ENCODE results near the gene C20orf202. TPM values are rescaled to one million over a fixed set of nuclear protein-coding genes. Genes with fewer than 3 reads are reported as not detected.
A peak's percentile ranks its signal among the peaks of the same experiment; 100 is the strongest.

Gene C20orf202
- total RNA-seq: not detected

DNA sequence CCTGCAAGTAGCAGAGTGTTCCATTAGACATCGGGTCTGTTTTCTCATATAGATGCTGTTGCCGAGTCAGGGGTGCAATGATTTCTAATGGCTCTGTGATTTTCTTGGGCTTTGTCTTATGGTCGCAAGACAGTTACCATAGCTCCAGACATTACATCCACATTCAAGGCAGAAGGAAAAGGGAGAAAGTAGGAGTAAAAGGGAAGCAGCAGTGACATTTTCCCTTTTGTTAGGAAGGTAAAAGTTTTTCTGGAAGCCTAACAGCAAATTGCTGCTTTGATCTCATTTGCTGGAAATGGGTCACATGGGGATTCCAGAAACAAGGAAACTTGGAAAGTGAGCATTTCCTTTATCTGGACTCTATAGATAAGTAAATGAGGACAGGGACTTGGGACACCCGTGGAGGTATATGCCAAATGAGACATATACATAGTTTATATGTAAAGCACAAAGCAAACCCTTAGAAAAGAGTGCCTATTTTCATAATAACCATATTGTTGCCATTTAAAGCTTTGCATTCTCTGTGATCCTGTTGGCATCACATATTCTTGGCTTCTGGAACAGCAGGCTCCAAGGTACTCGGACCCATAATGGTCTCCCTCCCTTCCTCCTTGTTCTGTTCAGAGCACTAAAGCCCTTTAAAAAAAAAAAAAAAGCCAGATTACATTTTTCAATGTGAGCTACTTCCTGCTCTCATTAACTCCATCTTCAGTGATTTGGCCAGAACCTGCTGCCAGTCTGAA lies at the start of gene C20orf202:
C20orf202 (plus strand) TSS at position 693 of the 743 bp plus-strand sequence. CDS start 132 bp downstream, outside the sequence.
- DNase-seq (ENCODE audit: low spot score) (no peak), ATAC-seq (no peak)

DNA sequence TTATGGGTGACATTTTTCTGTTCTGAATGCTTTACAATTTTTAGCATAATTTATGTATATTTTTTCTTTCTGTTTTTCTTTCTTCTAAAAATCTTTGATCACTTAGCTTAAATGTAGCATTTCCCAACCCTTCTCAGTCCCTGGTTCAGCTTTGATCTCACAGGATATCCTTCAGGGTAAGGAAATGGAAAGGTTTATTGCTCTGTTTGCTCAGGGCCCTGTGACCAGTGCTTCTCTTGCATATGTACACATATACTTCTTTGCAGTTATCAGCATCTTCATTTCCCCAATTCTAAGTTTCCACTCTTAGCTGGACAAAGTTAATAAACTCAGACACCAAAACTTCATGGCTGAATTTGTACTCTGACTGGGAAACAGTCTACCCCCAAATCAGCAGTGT lies 49.0 kb upstream of the C20orf202 start:
- DNase-seq (ENCODE audit: low spot score) (no peak), ATAC-seq (no peak)

DNA sequence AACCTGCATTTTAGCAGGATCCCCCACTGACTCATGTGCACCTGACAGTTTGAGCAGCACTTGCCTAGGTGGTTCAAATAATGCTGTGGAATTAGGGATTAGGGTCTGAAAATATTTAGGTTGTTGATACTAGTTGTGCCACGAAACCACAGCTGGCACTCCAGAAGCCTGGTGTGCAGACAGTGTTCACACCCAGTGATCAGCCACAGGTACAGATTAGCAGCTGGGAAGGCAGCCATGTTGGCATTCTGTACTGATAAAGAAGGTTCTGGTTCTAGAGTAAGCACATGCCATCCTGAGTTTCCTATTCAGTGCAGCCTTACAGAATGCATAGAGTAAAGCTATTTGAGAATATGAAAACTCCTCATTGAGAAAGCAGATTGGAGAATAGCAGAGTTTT lies 48.6 kb upstream of the C20orf202 start:
- ATAC-seq: no peak
- DNase-seq (ENCODE audit: low spot score): no peak

DNA sequence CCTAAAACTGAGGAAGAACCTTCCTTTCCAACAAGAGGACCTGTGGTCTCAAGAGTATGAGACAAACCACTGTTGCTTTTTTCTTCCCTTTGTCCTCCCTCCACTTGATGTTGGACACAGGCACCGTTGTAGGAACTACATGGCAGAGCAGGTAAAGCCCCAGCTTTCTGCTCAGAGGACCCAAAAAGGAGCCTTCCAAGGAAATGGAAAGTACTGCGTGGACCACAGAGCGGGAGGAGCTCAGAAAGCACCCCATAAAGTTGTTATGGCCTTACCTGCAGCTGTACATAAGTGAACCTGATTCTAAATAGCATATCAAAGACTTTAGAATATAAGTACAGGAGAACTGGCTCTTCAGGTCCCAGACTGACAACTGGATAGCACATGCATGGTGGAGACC lies 47.9 kb upstream of the C20orf202 start:
- DNase-seq (ENCODE audit: low spot score) (no peak), ATAC-seq (no peak)

DNA sequence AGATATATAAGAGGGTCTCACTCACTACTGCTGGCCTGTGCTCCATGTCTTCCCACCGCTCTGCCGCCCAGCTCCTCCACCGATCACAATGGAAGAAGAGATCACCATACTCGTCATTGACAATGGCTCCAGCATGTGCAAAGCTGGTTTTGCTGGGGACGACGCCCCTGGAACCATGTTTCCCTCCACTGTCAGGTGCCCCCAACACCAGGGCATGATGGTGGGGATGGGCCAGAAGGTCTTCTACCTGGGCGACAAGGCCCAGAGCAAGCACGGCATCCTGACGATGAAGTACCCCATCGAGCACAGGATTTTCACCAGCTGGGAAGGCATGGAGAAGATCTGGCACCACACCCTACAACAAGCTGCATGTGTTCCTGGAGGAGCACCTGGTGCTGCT lies 42.8 kb upstream of the C20orf202 start:
- ATAC-seq (no peak), DNase-seq (ENCODE audit: low spot score) (no peak)

DNA sequence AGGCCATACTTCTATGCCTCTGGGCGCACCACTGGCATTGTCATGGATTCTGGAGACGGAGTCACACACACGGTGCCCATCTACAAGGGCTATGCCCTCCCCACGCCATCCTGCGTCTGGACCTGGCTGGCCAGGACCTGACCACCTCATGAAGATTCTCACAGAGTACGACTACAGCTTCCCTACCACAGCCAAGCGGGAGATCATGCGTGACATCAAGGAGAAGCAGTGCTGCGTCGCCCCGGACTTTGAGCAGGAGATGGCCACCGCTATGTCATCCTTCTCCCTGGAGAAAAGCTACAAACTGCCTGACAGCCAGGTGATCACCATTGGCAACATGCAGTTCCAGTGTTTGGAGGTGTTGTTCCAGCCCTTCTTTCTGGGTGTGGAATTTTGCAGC lies 42.3 kb upstream of the C20orf202 start:
- DNase-seq (ENCODE audit: low spot score) (no peak), ATAC-seq (no peak)

DNA sequence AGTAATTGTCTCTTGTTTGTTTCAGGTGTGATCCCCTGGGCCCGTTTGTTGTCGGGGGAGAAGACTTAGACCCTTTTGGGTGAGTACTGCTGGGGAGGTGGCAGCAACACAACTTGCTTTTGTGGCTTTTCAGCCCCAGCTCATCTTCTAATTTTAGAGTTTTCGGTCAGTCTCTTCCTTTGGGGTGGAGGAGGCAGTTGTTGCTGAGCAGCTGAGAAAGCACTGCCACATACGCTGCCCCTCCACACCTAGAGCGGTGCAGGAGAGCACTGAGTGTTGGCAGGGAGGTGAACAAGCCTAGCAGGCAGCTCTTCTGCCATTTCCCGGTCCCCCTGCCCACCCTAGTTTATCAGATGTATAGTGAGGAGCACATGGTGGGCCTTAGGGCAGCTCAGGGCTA lies 40.1 kb upstream of the C20orf202 start:
- ATAC-seq: no peak
- no peak for DNase-seq (ENCODE audit: low spot score)

DNA sequence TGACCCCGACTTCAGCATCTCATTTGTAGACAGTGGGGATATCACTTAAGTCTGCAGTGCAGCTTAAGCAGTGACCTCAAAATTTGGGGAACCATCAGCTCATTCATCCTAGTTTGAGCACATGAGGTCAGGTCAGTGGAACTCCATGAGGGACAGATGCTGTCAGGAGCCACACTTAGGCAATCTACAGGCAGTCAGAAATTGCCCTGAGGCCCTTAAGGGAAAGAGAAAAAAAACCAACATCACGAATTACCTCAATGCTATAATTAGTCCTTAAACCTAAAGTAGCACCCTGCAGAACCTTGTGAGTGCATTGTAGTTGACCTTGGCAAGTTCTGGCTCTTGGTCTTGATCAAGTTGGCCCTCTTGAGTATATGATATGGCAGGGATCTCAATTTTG lies 39.6 kb upstream of the C20orf202 start:
- no peak for DNase-seq (ENCODE audit: low spot score)
- no peak for ATAC-seq

DNA sequence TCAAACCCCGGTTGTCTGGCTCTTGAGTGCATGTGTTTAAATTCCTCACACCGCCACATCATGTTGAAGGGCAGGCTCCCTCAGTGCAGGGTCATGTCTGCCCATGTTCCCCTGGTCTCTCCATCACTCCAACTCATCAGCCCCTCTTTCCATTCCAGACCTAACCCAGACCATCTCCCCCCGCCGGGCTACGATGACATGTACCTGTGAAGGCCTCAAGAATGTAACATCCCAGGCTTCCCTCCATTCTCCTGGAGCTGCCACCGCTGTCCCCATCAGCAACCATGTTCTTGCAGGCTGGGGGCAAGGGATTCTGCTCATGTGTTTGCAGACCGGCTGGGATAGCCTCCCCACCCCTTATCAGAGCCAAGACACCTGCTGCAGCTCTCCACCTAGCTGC lies 38.4 kb upstream of the C20orf202 start:
- no peak for DNase-seq (ENCODE audit: low spot score)
- ATAC-seq: no peak

DNA sequence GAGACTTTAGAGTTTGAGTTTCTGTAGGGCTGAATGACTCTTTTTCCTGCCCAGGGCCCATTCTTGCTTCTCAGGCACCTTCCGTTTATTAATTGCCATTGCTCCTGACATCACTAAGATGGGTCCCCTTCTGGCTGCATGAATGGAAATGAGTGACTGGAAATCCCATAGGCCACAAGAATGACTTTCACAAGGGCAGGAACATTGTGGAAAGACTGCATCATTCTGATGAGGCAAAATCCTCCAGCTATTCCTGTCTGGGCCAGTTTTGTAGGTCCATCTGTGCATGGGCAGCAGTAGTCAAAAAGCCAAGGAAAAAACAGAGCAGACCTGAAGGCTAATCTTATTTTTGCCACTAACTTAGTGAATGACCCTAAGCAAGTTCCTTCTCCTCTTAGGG lies 37.7 kb upstream of the C20orf202 start:
- ATAC-seq (no peak), DNase-seq (ENCODE audit: low spot score) (no peak)

DNA sequence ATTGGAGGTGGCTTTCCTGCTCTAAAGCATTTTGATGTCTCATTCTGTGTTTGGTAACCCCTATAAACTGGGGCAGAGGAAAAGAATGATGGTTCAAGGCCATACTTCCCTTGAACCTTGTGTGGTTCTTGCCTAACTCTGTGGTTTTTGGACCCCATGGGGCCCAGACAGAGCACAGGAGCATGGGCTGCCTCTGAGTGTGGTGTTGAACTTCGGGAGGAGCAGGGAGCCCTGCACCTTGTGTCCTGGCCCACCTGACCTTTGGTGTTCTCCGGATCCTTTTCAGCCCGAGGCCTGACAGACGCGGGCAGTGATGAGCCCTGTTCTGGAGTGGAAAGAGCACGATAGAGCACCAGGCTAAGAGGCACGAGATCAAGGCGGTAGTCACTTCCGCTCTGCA lies 37.3 kb upstream of the C20orf202 start:
- ATAC-seq (no peak), DNase-seq (ENCODE audit: low spot score) (no peak)

DNA sequence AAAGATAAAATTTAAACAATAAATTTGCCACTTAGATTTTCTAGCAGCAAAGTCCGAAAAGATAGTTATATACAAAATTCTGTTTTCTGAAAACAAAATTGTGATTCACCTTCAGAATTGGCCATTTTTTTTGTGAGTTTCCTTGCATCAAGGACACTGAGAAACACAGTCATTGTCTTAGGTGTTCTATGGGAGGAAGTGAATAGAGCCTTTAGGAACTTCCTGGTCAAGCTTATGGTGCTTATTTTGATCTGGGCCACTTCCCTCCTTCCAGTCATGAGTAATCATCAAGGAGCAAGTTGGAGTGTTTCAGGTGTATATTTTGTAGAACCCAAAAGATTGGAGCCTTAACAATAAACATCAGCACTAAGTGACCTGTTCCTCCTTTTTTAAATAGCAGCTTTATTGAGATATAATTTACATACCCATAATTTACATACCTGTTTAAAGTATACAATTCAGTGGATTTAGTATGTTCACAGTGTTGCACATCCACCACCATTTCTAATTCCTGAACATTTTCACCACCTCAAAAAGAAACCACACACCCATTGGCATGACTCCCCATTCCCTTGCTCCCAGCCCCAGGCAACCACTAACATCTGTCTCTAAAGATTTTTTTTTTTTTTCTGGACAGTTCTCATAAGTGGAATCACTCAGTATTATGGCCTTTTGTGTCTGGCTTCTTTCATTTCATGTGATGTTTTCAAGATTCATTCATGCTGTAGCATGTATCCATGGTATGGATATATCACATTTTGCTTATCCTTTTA lies 36.1 kb upstream of the C20orf202 start:
- DNase-seq (ENCODE audit: low spot score) (no peak), ATAC-seq (no peak)

DNA sequence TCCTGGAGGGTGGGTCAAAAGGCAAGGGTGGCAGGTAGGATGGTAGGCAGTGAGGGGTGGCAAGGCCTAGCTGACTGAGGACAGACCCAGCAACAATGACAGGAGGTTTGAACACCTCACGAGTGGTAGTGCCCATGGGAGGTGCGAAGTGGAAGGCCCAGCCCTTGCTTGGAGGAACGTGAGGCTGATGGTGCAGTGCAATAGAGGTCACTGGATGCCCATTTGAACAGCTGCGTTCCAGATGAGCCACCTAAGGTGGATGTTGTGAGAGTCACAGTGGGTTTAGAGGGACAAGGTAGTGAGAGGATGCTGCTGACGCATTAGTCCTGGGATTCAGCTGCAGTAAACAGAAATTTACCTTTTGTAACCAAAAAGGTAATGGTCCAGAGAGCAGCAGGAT lies 34.0 kb upstream of the C20orf202 start:
- no peak for ATAC-seq
- no peak for DNase-seq (ENCODE audit: low spot score)

DNA sequence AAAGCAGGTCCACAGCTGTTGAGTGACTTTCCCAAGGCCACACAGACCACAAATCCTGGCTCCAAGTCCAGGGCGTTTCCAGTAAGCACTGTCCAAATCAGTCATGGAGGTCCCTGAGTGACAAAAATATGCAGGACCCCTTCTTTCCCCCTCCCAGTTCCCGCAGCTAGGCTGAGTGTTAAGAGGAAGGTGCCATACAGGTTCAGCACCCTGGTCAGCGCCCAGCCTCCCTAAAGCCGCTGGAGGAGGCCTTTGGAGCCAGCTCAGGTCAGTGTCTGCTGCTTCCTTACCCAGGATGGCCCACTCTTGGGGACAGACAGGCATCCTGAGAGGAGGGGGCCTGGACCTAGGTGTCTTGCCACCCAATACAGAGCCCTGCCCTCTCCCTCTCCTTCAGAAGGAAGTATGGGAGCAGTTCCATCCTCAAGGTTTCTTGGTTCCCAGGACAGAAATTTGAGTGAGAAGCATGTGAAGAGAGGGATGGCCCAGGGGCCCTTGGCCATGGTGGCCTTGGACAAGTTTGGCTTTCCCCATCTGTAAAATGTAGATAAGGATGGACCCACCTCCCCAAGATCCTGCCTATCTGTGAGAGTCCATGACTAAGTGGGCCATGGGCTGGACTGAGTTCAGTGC lies 31.7 kb upstream of the C20orf202 start:
- ATAC-seq (peak; percentile 65), DNase-seq (ENCODE audit: low spot score) (no peak)

DNA sequence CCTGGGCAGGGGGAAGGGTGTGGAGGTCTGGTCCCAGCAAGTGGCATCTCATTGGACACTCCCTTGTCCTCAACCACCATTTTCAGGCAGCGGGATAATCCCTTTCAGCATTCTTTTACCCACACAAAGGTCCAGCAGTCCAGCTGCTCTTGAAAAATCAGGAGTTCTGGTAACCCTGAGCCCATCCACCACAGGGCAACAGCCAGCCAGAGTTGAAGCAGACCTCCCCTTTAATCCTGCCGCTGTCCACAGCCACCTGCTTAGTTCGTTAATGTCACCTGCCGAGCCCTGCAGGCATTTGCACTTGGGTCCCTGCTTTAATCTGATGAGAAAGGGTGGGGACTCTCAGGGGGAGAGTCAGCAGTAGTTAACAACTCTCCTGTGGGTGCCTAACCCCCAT lies 29.6 kb upstream of the C20orf202 start:
- DNase-seq (ENCODE audit: low spot score) (no peak), ATAC-seq (no peak)

DNA sequence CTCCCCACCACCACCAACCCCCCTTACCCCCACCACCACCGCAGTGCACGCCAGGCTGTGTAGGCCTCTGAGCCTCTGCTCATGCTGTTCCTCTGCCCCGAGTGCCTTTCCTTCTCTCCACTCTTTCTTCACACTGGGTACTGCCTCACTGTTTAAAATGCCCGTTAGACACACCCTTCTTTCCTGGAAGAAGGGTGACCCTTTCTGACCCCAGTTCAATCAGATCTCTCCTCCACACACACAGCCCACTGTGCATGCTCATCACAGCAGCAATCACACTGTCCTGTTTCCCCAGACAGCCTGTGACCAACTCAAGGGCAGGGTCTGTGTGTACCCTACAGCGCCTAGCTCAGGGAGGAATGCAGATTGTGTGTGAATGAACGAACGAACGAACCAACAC lies 28.5 kb upstream of the C20orf202 start:
- DNase-seq (ENCODE audit: low spot score) (no peak), ATAC-seq (no peak)

DNA sequence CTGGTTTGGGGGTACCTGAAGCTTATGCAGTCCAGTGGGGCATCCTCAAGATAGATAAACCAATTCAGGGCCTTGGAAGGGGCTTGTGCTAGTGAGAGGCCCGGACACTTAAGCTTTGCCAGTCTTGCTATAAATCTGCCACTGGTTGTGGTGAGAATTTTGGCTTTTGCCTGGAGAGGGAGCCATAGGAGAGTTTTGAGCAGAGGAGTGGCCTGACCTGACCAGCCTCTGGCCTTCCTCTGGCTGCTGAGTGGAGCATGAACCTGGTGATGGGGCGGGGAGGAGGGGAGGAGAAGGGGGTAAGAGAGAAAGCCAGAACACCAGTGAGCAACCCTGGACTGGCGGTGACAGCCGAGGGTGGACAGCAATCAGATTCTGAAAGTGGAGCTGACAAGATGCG lies 25.6 kb upstream of the C20orf202 start:
- ATAC-seq (peak; percentile 51), DNase-seq (ENCODE audit: low spot score) (no peak)

DNA sequence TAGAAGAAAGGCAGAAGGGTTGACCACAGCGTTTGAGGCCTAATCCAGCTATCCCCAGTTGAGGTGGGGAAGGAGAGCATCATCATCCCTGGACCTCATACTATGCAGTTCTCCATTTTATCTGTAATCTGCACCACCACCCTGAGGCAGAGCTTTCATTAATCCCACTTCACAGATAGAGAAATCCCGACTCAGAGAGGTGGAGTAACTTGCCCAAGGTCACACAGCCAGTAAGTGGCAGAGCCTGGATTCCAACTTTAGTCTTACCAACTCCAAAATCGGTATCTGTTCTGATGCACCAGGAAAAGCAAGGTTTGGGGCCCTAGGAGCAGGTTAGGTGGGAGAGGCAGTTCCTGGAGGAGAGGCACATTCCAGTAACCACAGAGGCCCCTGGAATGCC lies 25.2 kb upstream of the C20orf202 start:
- ATAC-seq (no peak), DNase-seq (ENCODE audit: low spot score) (no peak)

DNA sequence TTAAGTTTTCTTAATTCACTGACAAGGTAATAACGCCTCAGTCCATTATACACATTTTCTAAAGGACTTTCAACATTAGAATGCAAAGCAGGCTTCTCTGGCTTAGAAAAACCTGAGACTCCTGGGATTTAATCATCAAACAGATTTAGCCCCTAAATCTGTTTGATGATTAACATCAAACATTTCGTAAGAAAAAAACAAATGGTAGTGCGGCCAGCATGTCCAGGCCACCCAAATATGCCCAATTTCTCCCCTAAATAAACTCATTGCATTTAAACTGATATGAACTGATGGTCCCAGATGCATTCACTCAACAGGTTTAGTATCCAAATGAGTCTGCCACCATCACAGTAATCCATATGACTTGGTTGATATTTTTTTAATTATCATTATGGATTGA lies 24.6 kb upstream of the C20orf202 start:
- DNase-seq (ENCODE audit: low spot score) (no peak), ATAC-seq (peak; percentile 21)

DNA sequence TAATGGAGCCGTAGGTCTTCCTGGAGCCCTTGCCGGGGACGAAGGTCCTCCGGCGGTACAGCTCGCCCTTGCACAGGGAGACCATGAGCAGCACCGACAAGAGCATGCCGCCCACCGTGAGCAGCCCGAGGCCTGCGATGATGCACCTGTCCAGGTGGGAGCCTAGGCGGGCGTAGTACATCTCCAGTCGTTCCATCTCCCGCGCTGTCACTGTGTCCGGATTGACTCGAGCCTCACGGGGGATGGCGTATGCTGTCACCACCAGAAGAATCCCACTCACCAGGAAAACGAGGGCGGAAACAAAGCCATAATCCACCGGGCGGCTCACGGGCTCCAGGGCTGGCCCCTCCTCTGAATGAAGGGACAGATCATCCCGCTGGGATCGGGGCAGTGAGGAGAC lies 22.3 kb upstream of the C20orf202 start:
- no peak for ATAC-seq

DNA sequence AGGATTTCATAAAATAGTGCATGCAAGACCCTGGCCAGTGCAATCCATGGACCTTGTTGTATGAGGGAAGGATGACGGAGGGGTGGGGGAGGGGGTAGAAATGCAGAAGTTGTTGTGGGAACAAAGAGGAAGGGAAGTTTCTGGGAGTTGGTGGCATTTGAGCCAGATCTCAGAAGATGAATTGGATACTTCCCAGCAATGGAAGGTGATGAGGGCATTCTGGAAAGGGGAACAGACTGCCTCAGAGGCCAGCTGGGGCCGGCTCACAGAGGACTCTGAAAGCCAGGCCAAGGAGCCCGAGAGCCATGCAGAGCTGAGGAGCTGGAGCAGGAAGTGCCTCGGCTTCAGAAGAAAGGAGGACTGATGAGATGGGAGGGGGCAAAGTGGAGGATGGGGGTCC lies 21.1 kb upstream of the C20orf202 start:
- ATAC-seq (no peak), DNase-seq (ENCODE audit: low spot score) (no peak)

More for the DNA sequence above, 22.3 kb upstream of the C20orf202 start:
- no peak for DNase-seq (ENCODE audit: low spot score)

DNA sequence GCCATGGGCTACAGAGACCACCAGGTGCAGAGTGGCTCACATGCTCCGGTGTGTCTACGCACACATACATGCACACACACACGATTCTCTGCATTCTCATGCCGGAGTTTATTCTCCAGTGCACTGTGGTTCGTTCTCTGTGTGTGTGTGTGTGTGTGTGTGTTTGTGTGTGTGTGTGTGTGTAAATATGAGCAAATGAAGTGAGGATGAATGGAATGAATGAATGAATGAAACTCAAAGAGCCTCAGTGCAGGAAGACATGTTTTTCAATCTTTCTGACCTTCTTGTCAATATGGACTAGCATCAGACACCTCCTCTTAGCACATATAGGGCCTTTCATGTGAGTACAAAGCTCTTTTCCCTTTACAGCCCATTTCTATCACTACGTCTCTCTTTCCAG lies 20.1 kb upstream of the C20orf202 start:
- ATAC-seq (no peak), DNase-seq (ENCODE audit: low spot score) (no peak)
